ENCODE data around the gene PNPO. TPM values are rescaled to one million over a fixed set of nuclear protein-coding genes. Genes with fewer than 3 reads are reported as not detected.
A peak's percentile ranks its signal among the peaks of the same experiment; 100 is the strongest.

PNPO gene
- total and polyA plus RNA-seq, 2 of the 13 experiments (the other 11 are each of a cell fraction or from before 2014, with no cell fraction given): 47.9 to 63.3 TPM

- TF ChIP-seq ZBTB46 (CRISPR knock-in tag; IDR thresholded peaks at IDR 0.05; ENCODE audit: borderline replicate concordance) (no peak), ZNF607 (CRISPR knock-in tag; IDR thresholded peaks at IDR 0.05; ENCODE audit: borderline replicate concordance) (0 out of 2 replicates have a peak, but pooled peaks have one; percentile 38), NFKB2 (CRISPR knock-in tag; IDR thresholded peaks at IDR 0.05; ENCODE audit: borderline replicate concordance) (peak; percentile 85; the same call in 1 of the 2 replicates), ZBTB7A (CRISPR knock-in tag; IDR thresholded peaks at IDR 0.05) (0 out of 2 replicates have a peak, but pooled peaks have one; percentile 33), ARID3A (IDR thresholded peaks at IDR 0.05; ENCODE audit: low read depth, low read length) (no peak), ZNF782 (CRISPR knock-in tag; IDR thresholded peaks at IDR 0.05; ENCODE audit: borderline replicate concordance) (peak; percentile 52; the same call in 1 of the 2 replicates), ZNF343 (CRISPR knock-in tag; IDR thresholded peaks at IDR 0.05) (0 out of 2 replicates have a peak, but pooled peaks have one; percentile 0), SRSF1 (optimal IDR thresholded peaks at IDR 0.05; ENCODE audit: low read depth, low read length) (no peak), ZNF749 (CRISPR knock-in tag; IDR thresholded peaks at IDR 0.05; ENCODE audit: borderline replicate concordance) (peak; percentile 85; the same call in 1 of the 2 replicates), MXD3 (CRISPR knock-in tag; IDR thresholded peaks at IDR 0.05) (0 out of 2 replicates have a peak, but pooled peaks have one; percentile 5), KAT7 (CRISPR knock-in tag; IDR thresholded peaks at IDR 0.05; ENCODE audit: borderline replicate concordance) (peak; percentile 82; the same call in 1 of the 2 replicates), MAF1 (CRISPR knock-in tag; IDR thresholded peaks at IDR 0.05; ENCODE audit: borderline replicate concordance) (peak; percentile 58; the same call in 1 of the 2 replicates), SYNCRIP (IDR thresholded peaks at IDR 0.05; ENCODE audit: insufficient read depth, low read depth, low read length) (no peak), ZNF773 (CRISPR knock-in tag; IDR thresholded peaks at IDR 0.05; ENCODE audit: borderline replicate concordance) (peak; percentile 46; the same call in 1 of the 2 replicates), ATF4 (CRISPR knock-in tag; IDR thresholded peaks at IDR 0.05) (no peak), ZUFSP (CRISPR knock-in tag; IDR thresholded peaks at IDR 0.05; ENCODE audit: borderline replicate concordance) (no peak; the same call in 1 of the 2 replicates), HNRNPLL (IDR thresholded peaks at IDR 0.05; ENCODE audit: low read depth, low read length, poor library complexity, severe bottlenecking) (peak; percentile 4), ZBTB26 (CRISPR knock-in tag; IDR thresholded peaks at IDR 0.05; ENCODE audit: borderline replicate concordance) (no peak), LCORL (IDR thresholded peaks at IDR 0.05) (no peak), LCORL (CRISPR knock-in tag; IDR thresholded peaks at IDR 0.05) (no peak)
Measured at GRCh38 chr17:47896672-47897490, 44.5 kb upstream of the PNPO start (continued).
